Measurements from ENCODE around the gene SLC37A2.

DNA sequence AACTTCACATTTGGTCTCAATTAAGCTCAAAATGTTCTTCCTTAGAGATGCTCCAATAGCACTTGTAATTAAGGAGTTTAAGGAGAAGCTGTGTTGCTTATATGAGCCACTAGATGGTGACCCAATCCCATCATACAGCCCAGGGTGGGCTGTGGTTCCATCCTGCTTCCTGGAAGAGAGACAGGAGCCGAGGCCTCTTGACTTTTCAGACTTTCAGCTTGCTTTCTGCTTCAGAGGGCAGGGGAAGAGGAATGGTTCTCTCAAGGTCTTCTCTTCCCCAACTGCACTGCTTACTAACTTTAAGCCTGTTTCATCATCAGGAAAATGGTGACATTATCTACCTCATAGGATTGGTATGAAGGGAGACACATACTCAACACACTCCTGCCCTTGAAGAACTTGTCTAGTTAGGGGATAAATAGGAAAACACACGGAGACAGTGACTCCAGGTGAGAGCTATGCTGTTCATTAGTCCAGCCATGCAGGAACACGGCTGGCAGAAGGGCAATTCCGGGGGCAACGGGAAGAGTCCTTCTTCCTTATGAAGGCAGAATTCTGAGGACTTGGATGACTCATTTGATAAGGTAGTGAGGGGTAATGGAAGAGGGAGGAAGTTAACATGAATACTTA, 28.3 kb downstream of the SLC37A2 start:
- TF ChIP-seq CTCF (conservative IDR thresholded peaks at IDR 0.05; ENCODE audit: low read depth, low read length) (peak; percentile 89), EZH2 (IDR thresholded peaks at IDR 0.05; ENCODE audit: low read length, unreplicated experiment) (no peak), EZH2phosphoT487 (IDR thresholded peaks at IDR 0.05; ENCODE audit: borderline replicate concordance, low read length) (no peak)

Data from PC-3 (cell line).